Activated CD4-positive, alpha-beta T cell treated with anti-CD3 and anti-CD28 coated beads, Interleukin-2, Interleukin-6, amounts not matched to agents 100 ng/mL and 50 ng/mL, durations not matched to agents 16 hours and 8 hours (primary cell): ENCODE measurements around the gene ATAD3B.
"Not testable (repeated sequence)": the region's sequence is repeated elsewhere in the genome, so short reads cannot be mapped to it uniquely, and the experiment has no call there.

Experiments used
- DNase-seq: peaks from one replicate; pipeline ENCODE4 v3.0.0-alpha.2; 2020

ATAD3B gene

DNA sequence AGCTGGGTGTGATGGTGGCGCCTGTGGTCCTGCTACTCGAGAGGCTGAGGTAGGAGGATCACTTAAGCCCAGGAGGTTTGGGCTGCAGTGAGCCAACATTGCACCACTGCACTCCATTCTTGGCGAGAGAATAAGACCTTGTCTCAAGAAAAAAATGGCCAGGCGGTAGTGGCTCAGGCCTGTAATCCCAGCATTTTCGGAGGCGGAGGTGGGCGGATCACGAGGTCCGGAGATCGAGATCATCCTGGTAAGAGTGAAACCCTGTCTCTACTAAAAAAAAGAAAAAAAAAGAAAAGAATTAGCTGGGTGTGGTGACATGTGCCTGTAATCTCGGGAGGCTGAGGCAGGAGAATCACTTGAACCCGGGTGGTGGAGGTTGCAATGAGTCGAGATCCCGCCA lies 11.3 kb downstream of the ATAD3B start:
- no peak for DNase-seq

GRCh38 chr1:1483714-1484113 lies 12.1 kb downstream of the ATAD3B start:
- DNase-seq, result no peak

DNA sequence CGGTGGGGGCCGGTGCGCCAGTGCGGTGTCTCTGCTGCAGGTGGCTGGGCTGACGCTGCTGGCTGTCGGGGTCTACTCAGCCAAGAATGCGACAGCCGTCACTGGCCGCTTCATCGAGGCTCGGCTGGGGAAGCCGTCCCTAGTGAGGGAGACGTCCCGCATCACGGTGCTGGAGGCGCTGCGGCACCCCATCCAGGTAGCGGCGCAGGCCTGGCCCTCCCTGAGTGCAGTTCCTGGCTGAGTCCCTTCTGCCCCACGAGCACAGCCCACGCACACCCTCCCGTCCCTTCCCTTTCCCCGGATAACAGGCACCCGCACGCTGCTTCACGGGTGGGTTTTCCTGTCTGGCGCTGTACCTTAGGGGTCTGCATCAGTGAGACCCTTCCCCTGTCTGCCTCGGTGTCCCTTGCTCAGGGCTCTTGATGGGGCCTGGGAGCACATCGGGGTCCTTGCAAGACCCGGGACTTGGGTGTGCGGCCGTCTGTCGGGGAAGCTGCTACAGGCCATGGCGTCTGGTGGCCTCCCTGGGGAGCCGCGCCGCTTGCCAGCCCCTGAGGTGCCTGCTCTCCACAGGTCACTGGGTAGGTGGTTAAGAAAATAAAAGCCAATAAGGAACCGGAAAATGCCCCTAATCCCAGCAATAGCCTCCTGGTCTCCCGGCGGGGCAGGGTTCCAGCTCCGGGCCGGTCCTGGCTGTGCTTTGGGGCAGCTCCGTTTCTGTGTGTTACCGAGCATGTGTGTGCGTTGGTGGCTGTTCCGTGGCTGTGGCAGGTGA lies 13.6 kb downstream of the ATAD3B start:
- not testable (repeated sequence) for DNase-seq

DNA sequence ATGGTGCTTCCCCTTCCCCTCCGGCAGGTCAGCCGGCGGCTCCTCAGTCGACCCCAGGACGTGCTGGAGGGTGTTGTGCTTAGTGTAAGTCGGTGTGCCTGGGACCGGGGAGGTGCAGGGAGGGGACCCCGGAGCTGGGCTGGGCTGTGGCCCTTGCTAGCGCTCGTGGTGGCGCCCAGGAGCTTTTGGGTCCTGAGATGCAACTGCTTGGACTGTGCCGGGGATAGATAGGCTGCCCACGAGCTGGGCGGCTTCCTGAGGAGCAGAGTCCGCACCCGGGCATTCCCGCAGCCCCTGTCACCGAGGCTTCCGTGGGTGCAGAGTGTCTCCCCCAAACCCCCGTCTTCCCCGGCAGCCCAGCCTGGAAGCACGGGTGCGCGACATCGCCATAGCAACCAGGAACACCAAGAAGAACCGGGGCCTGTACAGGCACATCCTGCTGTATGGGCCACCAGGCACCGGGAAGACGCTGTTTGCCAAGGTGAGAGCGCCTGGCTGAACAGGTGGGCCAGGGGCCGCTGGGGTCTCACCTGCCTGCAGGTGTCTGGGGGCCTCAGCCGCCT lies 14.3 kb downstream of the ATAD3B start:
- not testable (repeated sequence) for DNase-seq

GRCh38 chr1:1487701-1488100 lies 16.1 kb downstream of the ATAD3B start:
- no peak for DNase-seq

- no peak for DNase-seq
Observed at GRCh38 chr1:1489231-1489630, 17.7 kb downstream of the ATAD3B start.

GRCh38 chr1:1489861-1490260 lies 18.3 kb downstream of the ATAD3B start:
- no peak for DNase-seq

DNA sequence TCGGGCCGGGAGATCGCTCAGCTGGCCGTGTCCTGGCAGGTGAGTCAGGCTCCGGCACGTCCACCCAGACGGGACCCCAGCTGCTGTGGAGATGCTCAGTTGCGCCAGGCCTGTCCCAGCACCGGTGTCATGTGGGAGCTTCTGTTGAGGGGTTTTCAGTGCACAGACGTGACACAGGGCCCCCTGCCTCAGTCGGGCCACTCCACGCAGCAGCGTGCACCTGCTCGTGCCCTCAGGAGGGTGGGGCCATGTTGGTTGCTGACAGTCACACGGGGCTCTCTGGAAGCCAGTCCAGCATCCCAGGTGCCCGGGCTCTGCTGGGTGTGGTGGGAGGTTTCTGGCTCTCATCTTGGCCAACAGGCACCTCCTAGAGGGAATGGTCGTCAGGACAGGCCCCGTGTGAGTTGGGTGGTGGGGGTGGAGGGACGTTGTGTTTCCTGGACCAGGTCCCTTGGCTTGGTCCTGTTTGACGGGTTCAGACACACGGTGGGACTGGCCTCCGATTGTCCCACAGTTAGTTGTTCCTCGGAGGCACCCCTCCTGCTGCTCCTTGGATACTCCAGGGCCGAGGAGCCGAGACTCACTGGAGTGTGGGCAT lies 19.2 kb downstream of the ATAD3B start:
- DNase-seq, result no peak

DNA sequence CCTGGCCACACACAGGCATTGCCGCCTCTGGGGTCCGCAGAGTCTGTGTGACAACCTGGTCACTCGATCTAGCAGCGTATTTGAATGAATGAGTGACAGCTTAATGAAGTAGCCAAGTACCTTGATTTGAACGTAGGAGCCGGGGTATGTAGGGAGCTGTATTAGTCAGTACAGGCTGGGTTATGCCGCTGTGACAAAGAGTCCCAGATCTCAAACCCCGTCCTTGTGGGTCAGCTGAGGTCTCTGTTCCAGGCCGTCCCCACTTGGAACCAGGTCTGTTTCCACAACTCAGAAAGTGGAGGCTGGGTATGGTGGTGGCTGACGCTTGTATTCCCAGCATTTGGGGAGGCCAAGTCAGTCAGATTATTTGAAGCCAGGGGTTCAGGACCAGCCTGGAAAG lies 20.0 kb downstream of the ATAD3B start:
- no peak for DNase-seq

DNA sequence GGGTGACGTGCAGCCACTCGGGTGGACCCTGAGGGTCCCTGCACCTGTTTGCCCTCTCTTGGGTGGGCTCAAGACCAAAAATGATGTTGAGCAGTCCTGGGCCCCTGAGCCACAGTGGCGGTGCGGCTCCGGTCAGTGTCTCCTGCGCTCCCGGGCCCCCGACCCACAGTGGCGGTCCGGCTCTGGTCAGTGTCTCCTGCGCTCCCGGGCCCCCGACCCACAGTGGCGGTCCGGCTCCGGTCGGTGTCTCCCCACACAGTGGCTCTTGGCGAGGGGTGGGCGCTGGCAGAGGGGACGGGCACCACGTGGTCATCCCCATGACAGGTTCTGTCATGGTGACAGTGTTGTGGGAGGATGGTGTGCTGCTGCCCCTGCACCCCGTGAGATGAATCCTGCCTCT lies 22.7 kb downstream of the ATAD3B start:
- DNase-seq, result not testable (repeated sequence)

DNA sequence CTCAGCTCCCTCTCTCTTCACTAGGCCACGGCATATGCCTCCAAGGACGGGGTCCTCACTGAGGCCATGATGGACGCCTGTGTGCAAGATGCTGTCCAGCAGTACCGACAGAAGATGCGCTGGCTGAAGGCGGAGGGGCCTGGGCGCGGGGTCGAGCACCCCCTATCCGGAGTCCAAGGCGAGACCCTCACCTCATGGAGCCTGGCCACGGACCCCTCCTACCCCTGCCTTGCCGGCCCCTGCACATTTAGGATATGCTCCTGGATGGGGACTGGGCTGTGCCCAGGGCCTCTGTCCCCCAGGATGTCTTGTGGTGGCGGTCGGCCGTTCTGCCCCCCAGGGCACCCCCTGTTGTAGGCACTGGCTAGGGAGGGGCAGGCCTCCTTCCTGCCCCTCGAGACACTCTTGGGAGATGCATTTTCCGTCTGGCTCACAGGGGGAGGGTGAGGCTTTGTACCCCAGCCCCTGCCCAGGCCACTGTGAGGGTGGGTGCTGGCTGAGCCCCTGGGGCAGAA lies 24.0 kb downstream of the ATAD3B start:
- DNase-seq, result not testable (repeated sequence)

DNA sequence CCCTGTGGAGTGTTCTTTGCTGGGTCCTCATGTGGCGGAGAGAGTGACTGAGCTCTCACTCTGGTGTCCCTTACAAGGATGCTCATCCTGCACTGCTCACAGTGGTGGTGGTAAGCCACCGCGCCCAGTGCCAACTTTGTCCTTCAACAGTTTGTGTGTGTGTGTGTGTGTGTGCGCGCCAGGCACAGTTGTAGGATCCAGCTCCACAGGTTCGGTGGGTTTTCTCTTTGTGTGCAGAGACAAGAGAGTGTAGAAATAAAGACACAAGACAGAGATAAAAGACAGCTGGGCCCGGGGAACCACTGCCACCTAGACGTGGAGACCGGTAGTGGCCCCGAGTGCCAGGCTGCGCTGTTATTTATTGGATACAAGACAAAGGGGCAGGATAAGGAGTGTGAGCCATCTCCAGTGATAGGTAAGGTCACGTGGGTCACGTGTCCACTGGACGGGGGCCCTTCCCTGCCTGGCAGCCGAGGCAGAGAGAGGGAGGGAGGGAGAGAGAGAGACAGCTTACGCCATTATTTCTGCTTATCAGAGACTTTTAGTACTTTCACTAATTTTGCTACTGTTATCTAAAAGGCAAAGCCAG lies 33.3 kb downstream of the ATAD3B start:
- DNase-seq, result peak; percentile 78

DNA sequence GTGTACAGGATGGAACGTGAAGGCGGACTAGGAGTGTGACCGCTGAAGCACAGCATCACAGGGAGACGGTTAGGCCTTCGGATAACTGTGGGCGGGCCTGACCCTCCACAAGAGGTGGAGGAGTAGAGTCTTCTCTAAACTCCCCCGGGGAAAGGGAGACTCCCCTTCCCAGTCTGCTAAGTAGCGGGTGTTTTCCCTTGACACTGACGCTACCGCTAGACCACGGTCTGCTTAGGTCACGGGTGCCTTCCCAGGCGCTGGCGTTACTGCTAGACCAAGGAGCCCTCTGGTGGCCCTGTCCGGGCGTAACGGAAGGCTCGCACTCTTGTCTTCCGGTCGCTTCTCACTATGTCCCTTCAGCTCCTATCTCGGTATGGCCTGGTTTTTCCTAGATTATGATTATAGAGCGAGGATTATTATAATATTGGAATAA lies 33.8 kb downstream of the ATAD3B start:
- peak; percentile 44 for DNase-seq

DNA sequence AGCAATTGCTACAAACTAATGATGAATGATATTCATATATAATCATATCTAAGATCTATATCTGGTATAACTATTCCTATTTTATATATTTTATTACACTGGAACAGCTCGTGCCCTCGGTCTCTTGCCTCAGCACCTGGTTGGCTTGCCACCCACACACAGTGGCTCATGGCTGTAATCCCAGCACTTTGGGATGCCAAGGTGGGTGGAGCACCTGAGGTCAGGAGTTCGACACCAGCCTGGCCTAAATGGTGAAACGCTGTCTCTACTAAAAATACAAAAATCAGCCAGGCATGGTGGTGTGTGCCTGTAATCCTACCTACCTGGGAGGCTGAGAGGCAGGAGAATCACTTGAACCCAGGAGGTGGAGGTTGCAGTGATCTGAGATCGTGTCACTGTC lies 34.2 kb downstream of the ATAD3B start:
- DNase-seq, result not testable (repeated sequence)

DNA sequence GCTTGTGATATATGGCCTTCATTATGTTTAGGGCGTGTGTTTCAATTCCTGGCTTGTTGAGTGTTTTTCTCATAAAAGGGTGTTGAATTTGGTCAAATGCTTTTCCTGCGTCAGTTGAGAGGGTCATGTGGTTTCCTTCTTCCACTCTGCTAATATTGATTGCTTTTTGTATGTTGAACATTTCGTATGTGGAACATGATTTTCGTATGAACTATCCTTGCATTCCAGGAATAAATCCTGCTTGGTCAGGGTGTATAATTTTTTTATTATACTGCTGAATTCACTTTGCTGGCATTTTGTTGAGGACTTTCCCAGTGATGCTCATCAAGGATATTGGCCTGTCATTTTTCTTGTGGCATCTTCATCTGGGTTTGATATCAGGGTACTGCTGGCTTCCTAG lies 35.7 kb downstream of the ATAD3B start:
- DNase-seq, result no peak

DNA sequence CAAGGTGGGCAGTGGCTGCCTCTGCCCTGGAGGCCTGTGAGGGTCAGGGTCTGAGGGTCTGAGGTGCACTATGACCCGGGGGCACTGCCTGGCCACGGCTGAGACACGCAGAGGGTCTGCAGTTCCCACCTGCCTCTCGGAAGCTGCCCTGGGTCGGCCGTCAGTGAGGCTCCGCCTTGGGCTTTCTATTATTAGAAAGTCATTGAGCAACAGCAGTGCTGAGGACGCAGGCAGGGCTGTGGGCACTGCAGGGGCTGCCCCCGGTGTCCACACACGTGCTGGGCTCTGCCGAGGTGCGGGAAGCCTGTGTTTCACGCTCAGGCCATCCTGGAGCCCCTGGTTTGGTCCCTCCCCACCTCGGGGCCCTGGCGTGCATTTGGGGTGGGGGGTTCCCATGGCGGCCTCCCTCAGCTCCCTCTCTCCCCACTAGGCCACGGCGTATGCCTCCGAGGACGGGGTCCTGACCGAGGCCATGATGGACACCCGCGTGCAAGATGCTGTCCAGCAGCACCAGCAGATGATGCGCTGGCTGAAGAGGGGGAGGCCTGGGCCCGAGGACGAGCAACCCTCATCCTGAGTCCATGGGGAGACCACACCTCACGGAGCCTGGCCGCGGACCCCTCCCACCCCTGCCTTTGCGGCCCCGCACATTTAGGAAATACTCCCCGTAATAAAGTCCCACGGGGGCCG lies 37.4 kb downstream of the ATAD3B start:
- not testable (repeated sequence) for DNase-seq

GRCh38 chr1:1509465-1509850 lies 37.9 kb downstream of the ATAD3B start:
- DNase-seq, result not testable (repeated sequence)

GRCh38 chr1:1510912-1511532 lies 39.5 kb downstream of the ATAD3B start:
- DNase-seq, result peak; percentile 60

DNA sequence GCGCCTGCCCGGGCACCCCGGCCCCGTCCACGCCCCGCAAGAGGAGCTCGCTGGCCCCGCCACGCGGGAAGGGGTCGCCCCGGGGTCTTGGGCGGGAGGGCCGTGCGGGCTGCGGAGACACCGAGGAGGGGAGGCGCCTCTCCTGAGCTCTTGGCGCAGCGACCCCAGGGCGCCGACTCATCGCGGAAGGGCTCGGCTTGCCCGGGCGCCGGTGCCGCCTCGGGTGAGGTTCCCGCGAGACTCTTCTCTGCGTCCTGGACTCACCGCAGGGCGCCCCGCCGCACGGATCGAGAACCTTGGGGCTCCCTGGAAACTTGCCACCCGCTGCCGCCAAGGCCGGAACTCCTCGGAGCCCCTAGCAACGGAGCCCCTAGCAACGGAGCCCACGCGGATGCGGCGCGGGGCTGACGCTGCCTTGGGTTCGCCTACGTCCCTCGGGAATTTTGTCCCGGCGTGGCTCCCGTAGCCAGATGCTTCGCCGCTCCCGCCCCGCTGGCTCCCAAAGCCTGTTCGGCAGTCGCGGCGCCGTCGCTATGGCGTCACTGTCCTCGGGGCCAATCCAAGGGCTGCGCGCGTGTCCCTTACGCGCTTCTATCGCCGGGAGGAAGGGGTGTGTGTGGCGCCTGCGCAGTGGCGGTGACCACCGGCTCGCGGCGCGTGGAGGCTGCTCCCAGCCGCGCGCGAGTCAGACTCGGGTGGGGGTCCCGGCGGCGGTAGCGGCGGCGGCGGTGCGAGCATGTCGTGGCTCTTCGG lies 40.1 kb downstream of the ATAD3B start, which contains the start of gene ATAD3A:
ATAD3A (plus strand) TSS at position 630 of the 753 bp plus-strand sequence; CDS start at position 737, 107 bp downstream.
- peak; percentile 98 for DNase-seq

GRCh38 chr1:1512425-1512824 lies 40.9 kb downstream of the ATAD3B start:
- DNase-seq, result peak; percentile 17

DNA sequence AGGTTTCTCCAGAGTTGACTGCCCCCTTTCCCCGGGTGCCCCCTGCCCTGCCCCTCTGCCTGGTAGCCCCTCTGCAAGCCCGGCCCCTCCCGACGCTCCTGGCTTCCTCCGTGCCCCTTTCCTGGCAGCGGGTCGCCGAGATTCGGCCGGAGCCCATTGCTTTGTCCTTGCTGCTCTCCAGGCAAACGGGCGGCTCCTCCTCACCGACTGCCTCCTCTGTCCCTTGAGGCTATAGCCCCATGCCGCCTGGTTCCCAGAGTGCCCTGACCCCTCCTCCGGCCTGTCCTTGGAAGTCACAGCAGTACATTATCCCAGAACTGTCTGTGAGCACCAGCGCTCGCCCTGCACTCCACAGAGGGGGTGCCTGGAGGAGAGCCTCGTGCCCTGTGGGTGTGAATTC lies 42.1 kb downstream of the ATAD3B start:
- DNase-seq, result not testable (repeated sequence)

DNA sequence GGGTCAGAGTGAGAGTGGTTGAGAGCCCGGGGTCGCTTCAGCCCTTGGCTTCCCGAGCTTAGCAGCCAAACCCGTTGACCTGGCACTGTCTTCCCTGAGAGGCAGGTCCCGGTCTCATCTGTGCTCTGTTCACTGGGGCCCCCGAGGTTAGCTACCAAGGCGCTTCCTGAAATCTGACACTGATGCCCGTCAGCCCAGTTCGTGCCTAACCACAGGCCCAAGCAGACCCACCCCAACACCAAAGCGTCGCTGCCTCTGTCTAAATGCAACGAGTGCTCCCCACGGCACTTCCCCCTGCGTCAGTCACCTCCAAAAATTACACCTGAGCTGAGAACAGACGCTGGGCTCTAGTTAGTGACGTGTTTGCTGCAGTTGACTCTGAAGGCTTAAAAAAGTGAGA lies 42.8 kb downstream of the ATAD3B start:
- not testable (repeated sequence) for DNase-seq
